Measurements from ENCODE around the gene RARG.

Gene RARG

DNA sequence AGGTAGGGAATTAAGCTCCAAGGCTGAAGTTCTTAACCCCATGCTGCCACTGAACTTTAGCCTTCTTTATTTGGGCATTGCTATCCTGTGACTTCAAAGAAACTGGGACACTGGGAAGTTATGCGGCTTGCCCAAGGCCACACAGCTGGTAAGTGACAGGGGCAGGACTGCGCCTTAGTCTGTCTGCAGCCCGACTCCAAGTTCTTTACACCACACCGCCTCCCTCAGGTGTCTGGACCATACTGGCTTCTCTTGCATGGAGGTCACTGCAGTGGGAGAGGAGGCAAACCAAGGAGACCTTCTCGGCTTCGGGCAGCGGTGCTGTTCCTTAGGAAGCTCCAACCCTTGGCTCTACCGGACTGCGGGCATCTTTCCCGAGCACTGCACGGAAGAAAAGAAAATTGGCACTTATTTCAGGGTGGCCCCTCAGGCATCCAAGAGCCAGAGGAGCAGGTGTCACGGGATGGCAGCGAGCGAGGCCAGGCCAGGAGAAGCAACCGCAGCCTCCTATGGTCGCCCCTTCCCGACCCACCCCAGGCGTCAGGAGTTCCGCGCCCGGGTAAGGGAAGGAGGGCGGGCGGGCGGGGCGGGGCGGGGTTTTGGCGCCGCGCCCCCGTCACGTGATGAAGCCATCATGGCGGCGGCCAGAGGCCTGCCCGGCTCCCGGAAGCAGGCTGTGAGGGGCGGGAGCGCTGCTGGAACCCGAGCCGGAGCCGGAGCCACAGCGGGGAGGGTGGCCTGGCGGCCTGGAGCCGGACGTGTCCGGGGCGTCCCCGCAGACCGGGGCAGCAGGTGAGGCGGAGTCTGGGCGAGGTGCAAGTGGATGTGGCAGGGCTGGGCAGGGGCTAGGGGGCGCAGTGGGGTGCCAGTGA lies 19.7 kb upstream of the RARG start (continued):
- no peak for TF ChIP-seq HOXD13 (CRISPR knock-in tag; IDR thresholded peaks at IDR 0.05; ENCODE audit: borderline replicate concordance)
- TF ChIP-seq, protein P1, sequence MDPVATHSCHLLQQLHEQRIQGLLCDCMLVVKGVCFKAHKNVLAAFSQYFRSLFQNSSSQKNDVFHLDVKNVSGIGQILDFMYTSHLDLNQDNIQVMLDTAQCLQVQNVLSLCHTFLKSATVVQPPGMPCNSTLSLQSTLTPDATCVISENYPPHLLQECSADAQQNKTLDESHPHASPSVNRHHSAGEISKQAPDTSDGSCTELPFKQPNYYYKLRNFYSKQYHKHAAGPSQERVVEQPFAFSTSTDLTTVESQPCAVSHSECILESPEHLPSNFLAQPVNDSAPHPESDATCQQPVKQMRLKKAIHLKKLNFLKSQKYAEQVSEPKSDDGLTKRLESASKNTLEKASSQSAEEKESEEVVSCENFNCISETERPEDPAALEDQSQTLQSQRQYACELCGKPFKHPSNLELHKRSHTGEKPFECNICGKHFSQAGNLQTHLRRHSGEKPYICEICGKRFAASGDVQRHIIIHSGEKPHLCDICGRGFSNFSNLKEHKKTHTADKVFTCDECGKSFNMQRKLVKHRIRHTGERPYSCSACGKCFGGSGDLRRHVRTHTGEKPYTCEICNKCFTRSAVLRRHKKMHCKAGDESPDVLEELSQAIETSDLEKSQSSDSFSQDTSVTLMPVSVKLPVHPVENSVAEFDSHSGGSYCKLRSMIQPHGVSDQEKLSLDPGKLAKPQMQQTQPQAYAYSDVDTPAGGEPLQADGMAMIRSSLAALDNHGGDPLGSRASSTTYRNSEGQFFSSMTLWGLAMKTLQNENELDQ (tag by site-specific recombination; IDR thresholded peaks at IDR 0.05; ENCODE audit: low read depth) = no peak
- TF ChIP-seq, protein P2, sequence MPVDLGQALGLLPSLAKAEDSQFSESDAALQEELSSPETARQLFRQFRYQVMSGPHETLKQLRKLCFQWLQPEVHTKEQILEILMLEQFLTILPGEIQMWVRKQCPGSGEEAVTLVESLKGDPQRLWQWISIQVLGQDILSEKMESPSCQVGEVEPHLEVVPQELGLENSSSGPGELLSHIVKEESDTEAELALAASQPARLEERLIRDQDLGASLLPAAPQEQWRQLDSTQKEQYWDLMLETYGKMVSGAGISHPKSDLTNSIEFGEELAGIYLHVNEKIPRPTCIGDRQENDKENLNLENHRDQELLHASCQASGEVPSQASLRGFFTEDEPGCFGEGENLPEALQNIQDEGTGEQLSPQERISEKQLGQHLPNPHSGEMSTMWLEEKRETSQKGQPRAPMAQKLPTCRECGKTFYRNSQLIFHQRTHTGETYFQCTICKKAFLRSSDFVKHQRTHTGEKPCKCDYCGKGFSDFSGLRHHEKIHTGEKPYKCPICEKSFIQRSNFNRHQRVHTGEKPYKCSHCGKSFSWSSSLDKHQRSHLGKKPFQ (tag by site-specific recombination; IDR thresholded peaks at IDR 0.05) = no peak
- TF ChIP-seq, protein P3, sequence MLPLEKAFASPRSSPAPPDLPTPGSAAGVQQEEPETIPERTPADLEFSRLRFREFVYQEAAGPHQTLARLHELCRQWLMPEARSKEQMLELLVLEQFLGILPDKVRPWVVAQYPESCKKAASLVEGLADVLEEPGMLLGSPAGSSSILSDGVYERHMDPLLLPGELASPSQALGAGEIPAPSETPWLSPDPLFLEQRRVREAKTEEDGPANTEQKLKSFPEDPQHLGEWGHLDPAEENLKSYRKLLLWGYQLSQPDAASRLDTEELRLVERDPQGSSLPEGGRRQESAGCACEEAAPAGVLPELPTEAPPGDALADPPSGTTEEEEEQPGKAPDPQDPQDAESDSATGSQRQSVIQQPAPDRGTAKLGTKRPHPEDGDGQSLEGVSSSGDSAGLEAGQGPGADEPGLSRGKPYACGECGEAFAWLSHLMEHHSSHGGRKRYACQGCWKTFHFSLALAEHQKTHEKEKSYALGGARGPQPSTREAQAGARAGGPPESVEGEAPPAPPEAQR (tag by site-specific recombination; IDR thresholded peaks at IDR 0.05) = no peak
- TF ChIP-seq ZNF549 (tag by site-specific recombination; IDR thresholded peaks at IDR 0.05) = no peak
- peak; percentile 79; the same call in 1 of the 2 replicates for TF ChIP-seq KLF8 (tag by site-specific recombination; IDR thresholded peaks at IDR 0.05)
- no peak for TF ChIP-seq ZNF645 (tag by site-specific recombination; IDR thresholded peaks at IDR 0.05)
- TF ChIP-seq GLIS2 (tag by site-specific recombination; IDR thresholded peaks at IDR 0.05) = peak; percentile 51; the same call in 1 of the 2 replicates
- TF ChIP-seq ZNF488 (tag by site-specific recombination; IDR thresholded peaks at IDR 0.05) = no peak
- no peak for TF ChIP-seq ZNF26 (tag by site-specific recombination; IDR thresholded peaks at IDR 0.05)
- TF ChIP-seq ZNF248 (tag by site-specific recombination; IDR thresholded peaks at IDR 0.05) = no peak
- TF ChIP-seq ZNF621 (tag by site-specific recombination; IDR thresholded peaks at IDR 0.05) = no peak
- peak; percentile 62 for TF ChIP-seq KLF1 (tag by site-specific recombination; IDR thresholded peaks at IDR 0.05)
- TF ChIP-seq GLIS1 (tag by site-specific recombination; IDR thresholded peaks at IDR 0.05) = peak; percentile 11; the same call in 1 of the 2 replicates
- TF ChIP-seq ZFHX2 (tag by site-specific recombination; conservative IDR thresholded peaks at IDR 0.05) = no peak
- no peak for TF ChIP-seq ZNF654 (tag by site-specific recombination; IDR thresholded peaks at IDR 0.05; ENCODE audit: low read depth)
- TF ChIP-seq MZF1 (tag by site-specific recombination; IDR thresholded peaks at IDR 0.05; ENCODE audit: borderline replicate concordance) = no peak
- no peak for TF ChIP-seq PRDM4 (tag by site-specific recombination; IDR thresholded peaks at IDR 0.05)
- TF ChIP-seq KLF9 (tag by site-specific recombination; IDR thresholded peaks at IDR 0.05; ENCODE audit: low read depth) = peak; percentile 89
- TF ChIP-seq TCF7L2 (IDR thresholded peaks at IDR 0.05; ENCODE audit: borderline replicate concordance, low read depth, low read length) = no peak
- no peak for TF ChIP-seq ZNF121 (tag by site-specific recombination; IDR thresholded peaks at IDR 0.05)
- TF ChIP-seq ZNF350 (tag by site-specific recombination; IDR thresholded peaks at IDR 0.05) = no peak
- no peak for TF ChIP-seq ZFP3 (tag by site-specific recombination; IDR thresholded peaks at IDR 0.05; ENCODE audit: low read depth)
- no peak for TF ChIP-seq ZNF792 (tag by site-specific recombination; IDR thresholded peaks at IDR 0.05)
- no peak for TF ChIP-seq SCRT1 (tag by site-specific recombination; IDR thresholded peaks at IDR 0.05; ENCODE audit: borderline replicate concordance)
- TF ChIP-seq ZNF776 (tag by site-specific recombination; IDR thresholded peaks at IDR 0.05; ENCODE audit: borderline replicate concordance) = no peak
- TF ChIP-seq ZNF473 (tag by site-specific recombination; IDR thresholded peaks at IDR 0.05) = no peak
- TF ChIP-seq ZNF530 (tag by site-specific recombination; IDR thresholded peaks at IDR 0.05; ENCODE audit: low read depth) = no peak

Data from HEK293 (cell line).